HEK293T (cell line): ENCODE data around the gene CRYZ.
"Not testable (repeated sequence)": the region's sequence is repeated elsewhere in the genome, so short reads cannot be mapped to it uniquely, and the experiment has no call there.

Experiments used
- CTCF ChIA-PET: fragments of 350-600 bp; formaldehyde crosslinking; extraction: SDS; loops from one replicate; lab custom pipeline; 2021; ENCODE audit warnings: antibody characterized with exemption, inconsistent platforms; lab: Yijun Ruan, JAX
- POLR2A ChIA-PET: fragments of 350-600 bp; formaldehyde crosslinking; extraction: SDS; loops from one replicate; lab custom pipeline; 2020; ENCODE audit warnings: antibody characterized with exemption, inconsistent platforms; lab: Yijun Ruan, JAX
- DNase-seq: peaks from one replicate; pipeline ENCODE4 v3.0.0; 2012; ENCODE audit warnings: mixed read lengths; ENCODE audit errors: extremely low spot score
- BHLHE40 ChIP-seq: fragments of 450-650 bp; IDR thresholded peaks from 2 replicates; pipeline ENCODE4 v1.6.1; 2016; ENCODE audit warnings: mild to moderate bottlenecking, moderate library complexity, borderline replicate concordance
- CTBP1 ChIP-seq: fragments of 450-650 bp; IDR thresholded peaks from 2 replicates; pipeline ENCODE4 v1.6.1; 2016; ENCODE audit warnings: borderline replicate concordance
- ELF4 ChIP-seq: fragments of 450-650 bp; IDR thresholded peaks from 2 replicates; pipeline ENCODE4 v1.6.1; 2017; ENCODE audit warnings: antibody characterized with exemption
- FOXA1 ChIP-seq: fragments of 450-650 bp; IDR thresholded peaks from 2 replicates; pipeline ENCODE4 v1.6.1; 2016; ENCODE audit warnings: mild to moderate bottlenecking
- FOXK2 ChIP-seq: fragments of 450-650 bp; IDR thresholded peaks from 2 replicates; pipeline ENCODE4 v1.6.1; 2016; ENCODE audit warnings: mild to moderate bottlenecking
- HDGF ChIP-seq: fragments of 450-650 bp; IDR thresholded peaks from 2 replicates; pipeline ENCODE4 v1.6.1; 2017; ENCODE audit warnings: antibody characterized with exemption, borderline replicate concordance
- L3MBTL2 ChIP-seq: fragments of 450-650 bp; conservative IDR thresholded peaks from 2 replicates; pipeline ENCODE4 v1.6.1; 2016; ENCODE audit warnings: mild to moderate bottlenecking
- LEF1 ChIP-seq: fragments of 450-650 bp; IDR thresholded peaks from 2 replicates; pipeline ENCODE4 v1.6.1; 2017; ENCODE audit warnings: mild to moderate bottlenecking, borderline replicate concordance
- NFRKB ChIP-seq: fragments of 450-650 bp; IDR thresholded peaks from 2 replicates; pipeline ENCODE4 v1.6.1; 2016; ENCODE audit warnings: mild to moderate bottlenecking, moderate library complexity
- PKNOX1 ChIP-seq: fragments of 450-650 bp; IDR thresholded peaks from 2 replicates; pipeline ENCODE4 v1.6.1; 2016
- SP1 ChIP-seq: fragments of 450-650 bp; IDR thresholded peaks from 2 replicates; pipeline ENCODE4 v1.6.1; 2017
- SUZ12 ChIP-seq: fragments of 450-650 bp; IDR thresholded peaks from 2 replicates; pipeline ENCODE4 v1.6.1; 2016; ENCODE audit warnings: mild to moderate bottlenecking
- ZNF384 ChIP-seq: fragments of 450-650 bp; IDR thresholded peaks from 2 replicates; pipeline ENCODE4 v1.6.1; 2016

CRYZ gene

GRCh38 chr1:74755475-74755874 lies 22.6 kb upstream of the CRYZ start:
- POLR2A ChIA-PET: interaction anchor here (1.0 kb wide), 1 partner anchor 22 kb away, joined by 3 read pairs; no protein-coding TSS in a partner anchor
- TF ChIP-seq BHLHE40 (no peak), SP1 (no peak), NFRKB (no peak), ELF4 (no peak), HDGF (no peak), FOXK2 (no peak), SUZ12 (no peak), LEF1 (no peak), L3MBTL2 (no peak)
- CTCF ChIA-PET: no interaction called here
- DNase-seq: no peak

GRCh38 chr1:74753104-74753503 lies 20.3 kb upstream of the CRYZ start:
- no peak for DNase-seq
- ChIA-PET CTCF (no interaction called here), POLR2A (no interaction called here)
- TF ChIP-seq FOXA1 (no peak), ELF4 (no peak)

GRCh38 chr1:74748960-74749359 lies 16.1 kb upstream of the CRYZ start:
- CTCF ChIA-PET: no interaction called here
- POLR2A ChIA-PET: no interaction called here
- no peak for DNase-seq
- no peak for TF ChIP-seq FOXA1
- no peak for TF ChIP-seq CTBP1
- TF ChIP-seq SUZ12: no peak
- no peak for TF ChIP-seq ELF4
- TF ChIP-seq HDGF: no peak
- no peak for TF ChIP-seq L3MBTL2
- TF ChIP-seq NFRKB: no peak

GRCh38 chr1:74745247-74745646 lies 12.4 kb upstream of the CRYZ start:
- POLR2A ChIA-PET, DNase-seq, CTCF ChIA-PET: not testable (repeated sequence)

GRCh38 chr1:74740307-74740980 lies 7.6 kb upstream of the CRYZ start:
- CTCF ChIA-PET, POLR2A ChIA-PET, DNase-seq: not testable (repeated sequence)

GRCh38 chr1:74737333-74737732 lies 4.5 kb upstream of the CRYZ start:
- CTCF ChIA-PET: no interaction called here
- TF ChIP-seq LEF1: no peak
- TF ChIP-seq PKNOX1: peak; percentile 50; the same call in 1 of the 2 replicates
- POLR2A ChIA-PET: no interaction called here
- DNase-seq: no peak

- DNase-seq: peak; percentile 63
- POLR2A ChIA-PET: interaction anchor here (0.6 to 1.0 kb wide), 4 partner anchors 21 to 893 kb away, joined by 3 read pairs; partner anchors contain the start of genes FPGT and LRRIQ3
- TF ChIP-seq LEF1 (no peak), FOXK2 (no peak), FOXA1 (no peak), ELF4 (no peak), ZNF384 (no peak), PKNOX1 (0 out of 2 replicates have a peak, but pooled peaks have one; percentile 19)
- CTCF ChIA-PET: interaction anchor here (1.0 to 1.1 kb wide), 2 partner anchors 12 to 19 kb away, joined by 3 to 4 read pairs; no protein-coding TSS in a partner anchor
Measured at GRCh38 chr1:74733604-74734484, 994 bp upstream of the CRYZ start.

GRCh38 chr1:74732071-74732946 lies 541 bp downstream of the CRYZ start:
- DNase-seq: peak; percentile 20
- POLR2A ChIA-PET: not testable (repeated sequence)
- CTCF ChIA-PET: interaction anchor here (1.1 kb wide), 1 partner anchor 17 kb away, joined by 3 read pairs; no protein-coding TSS in a partner anchor
